Testis (tissue), 3 donors: Measurements from ENCODE around the gene CELSR2. TPM values are rescaled to one million over a fixed set of nuclear protein-coding genes. Genes with fewer than 3 reads are reported as not detected.
A peak's percentile ranks its signal among the peaks of the same experiment; 100 is the strongest.

Experiments
- DNase-seq: peaks from one replicate; pipeline ENCODE4 v3.0.0-alpha.2; 2019
- H3K27ac ChIP-seq, 2 donors: fragments of 200-600 bp; sonication (generic); one replicate each; pipeline ENCODE4 v1.5.1; 2019
- H3K27me3 ChIP-seq: fragments of 200-600 bp; sonication (generic); one replicate; pipeline ENCODE4 v1.5.1; 2019
- H3K36me3 ChIP-seq: fragments of 200-600 bp; sonication (generic); one replicate; pipeline ENCODE4 v1.5.1; 2017; ENCODE audit warnings: low read depth; ENCODE audit errors: missing control alignments
- H3K4me1 ChIP-seq: fragments of 200-600 bp; sonication (generic); one replicate; pipeline ENCODE4 v1.5.1; 2019
- H3K4me3 ChIP-seq, 2 donors: fragments of 200-600 bp; sonication (generic); one replicate each; pipeline ENCODE4 v1.5.1; 2017 to 2019
- H3K9me3 ChIP-seq: fragments of 200-600 bp; sonication (generic); one replicate; pipeline ENCODE4 v1.5.1; 2017
- POLR2A ChIP-seq: fragments of 450-650 bp; IDR thresholded peaks from one replicate; pipeline ENCODE4 v1.6.1; 2017; ENCODE audit warnings: antibody characterized with exemption, mild to moderate bottlenecking, moderate library complexity
- WGBS, 2 donors: methylation state at CpG; one replicate each; pipeline ENCODE4 v1.1.5; 2018; 5-methylcytosine and 5-hydroxymethylcytosine counted together
- intact Hi-C: fragments of 100-400 bp; cut with DNase I; formaldehyde crosslinking; loops from one replicate; pipeline ENCODE4 v1.15.1; 2023; ENCODE audit warnings: low total_unique reads
- polyA plus RNA-seq: library from polyadenylated mRNA; stranded (reverse); fragments of 350-450 nt; fragmentation: Illumina TruSeq; extraction: RNeasy Lipid Tissue Mini Kit (QIAGEN cat#74804); gene quantifications from one replicate; pipeline ENCODE4 v1.2.3, GENCODE V29; 2014; ENCODE audit warnings: low read depth, low replicate concordance; ENCODE audit not compliant: insufficient read depth
- total RNA-seq, 2 donors: library from RNA; depleted of rRNA; stranded (reverse); fragments of >200 nt; gene quantifications; one replicate each; pipeline ENCODE4 v1.2.3, GENCODE V29; 2016
- TF ChIP-seq, protein P1 (sequence below), 3 experiments: fragments of 450-650 bp in 2 of 3; fragments of 200-600 bp in 1 of 3; sonication (generic) in 1 of 3; IDR thresholded peaks; one replicate each; pipeline ENCODE4 v1.5.1; 2016 to 2019; ENCODE audit warnings: antibody characterized with exemption in 3 of 3, mild to moderate bottlenecking in 2 of 3, moderate library complexity in 1 of 3

Gene CELSR2
- total and polyA plus RNA-seq, 3 donors from 2014 or later, result 59.6 to 140 (median 107) TPM

DNA sequence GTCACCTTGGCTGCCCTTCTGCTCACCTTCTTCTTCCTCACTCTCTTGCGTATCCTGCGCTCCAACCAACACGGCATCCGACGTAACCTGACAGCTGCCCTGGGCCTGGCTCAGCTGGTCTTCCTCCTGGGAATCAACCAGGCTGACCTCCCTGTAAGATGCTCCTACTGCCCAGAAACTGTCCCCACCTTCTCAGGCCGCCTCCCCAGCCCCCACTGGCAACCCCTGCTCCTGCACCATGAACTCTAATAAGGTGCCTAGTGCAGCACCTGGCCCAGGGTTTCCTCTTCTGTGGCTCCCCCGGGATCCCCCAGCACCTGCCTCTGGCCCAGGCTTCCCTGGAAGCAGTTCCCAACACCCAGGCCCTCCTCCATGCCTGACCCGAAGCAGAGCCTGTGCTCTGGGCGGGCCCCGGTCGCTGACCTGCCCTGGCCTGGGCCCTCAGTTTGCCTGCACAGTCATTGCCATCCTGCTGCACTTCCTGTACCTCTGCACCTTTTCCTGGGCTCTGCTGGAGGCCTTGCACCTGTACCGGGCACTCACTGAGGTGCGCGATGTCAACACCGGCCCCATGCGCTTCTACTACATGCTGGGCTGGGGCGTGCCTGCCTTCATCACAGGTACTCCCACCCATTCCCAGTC lies 20.8 kb downstream of the CELSR2 start:
- H3K36me3 ChIP-seq, result no peaks in the 10 kb centered on the region

DNA sequence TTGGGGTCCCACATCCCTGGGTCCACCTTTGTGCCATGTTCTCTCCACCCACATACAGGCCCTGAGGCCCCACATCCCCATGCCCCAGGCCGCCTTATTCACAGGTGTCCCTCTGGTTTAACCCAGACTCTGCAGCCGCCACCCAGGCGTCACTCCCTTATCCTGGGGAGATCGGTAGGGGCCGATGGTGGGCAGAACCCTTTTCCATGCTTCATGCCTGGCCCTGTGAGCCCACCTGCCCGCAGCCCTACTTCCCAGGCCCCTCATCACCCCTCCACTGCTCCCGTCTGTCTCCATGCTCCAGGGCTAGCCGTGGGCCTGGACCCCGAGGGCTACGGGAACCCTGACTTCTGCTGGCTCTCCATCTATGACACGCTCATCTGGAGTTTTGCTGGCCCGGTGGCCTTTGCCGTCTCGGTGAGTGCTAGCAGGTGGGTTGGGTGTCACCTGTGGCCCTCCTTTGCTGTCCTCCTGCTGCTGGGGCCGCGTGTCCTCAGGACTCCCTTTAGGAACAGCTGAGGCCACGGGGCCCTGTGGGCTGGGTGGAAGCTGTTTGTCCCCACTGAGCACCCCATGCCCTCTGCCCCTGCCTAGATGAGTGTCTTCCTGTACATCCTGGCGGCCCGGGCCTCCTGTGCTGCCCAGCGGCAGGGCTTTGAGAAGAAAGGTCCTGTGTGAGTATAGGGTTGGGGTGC lies 21.4 kb downstream of the CELSR2 start:
- DNase-seq, result no peak
- Histone ChIP-seq H3K27me3 (no peaks in the 10 kb centered on the region), H3K36me3 (no peaks in the 10 kb centered on the region), H3K27ac (peak overlapping the region in 1 of 2 donors; percentile 87), H3K4me1 (peaks cover 36% of the 10 kb centered on the region), H3K4me3 (no peak overlapping the region), H3K9me3 (no peaks in the 10 kb centered on the region)
- 93% methylated on average over 16 to 20 of the region's 20 CpGs for WGBS, 2 donors
- TF ChIP-seq POLR2A, result no peak
- TF ChIP-seq, protein P1, sequence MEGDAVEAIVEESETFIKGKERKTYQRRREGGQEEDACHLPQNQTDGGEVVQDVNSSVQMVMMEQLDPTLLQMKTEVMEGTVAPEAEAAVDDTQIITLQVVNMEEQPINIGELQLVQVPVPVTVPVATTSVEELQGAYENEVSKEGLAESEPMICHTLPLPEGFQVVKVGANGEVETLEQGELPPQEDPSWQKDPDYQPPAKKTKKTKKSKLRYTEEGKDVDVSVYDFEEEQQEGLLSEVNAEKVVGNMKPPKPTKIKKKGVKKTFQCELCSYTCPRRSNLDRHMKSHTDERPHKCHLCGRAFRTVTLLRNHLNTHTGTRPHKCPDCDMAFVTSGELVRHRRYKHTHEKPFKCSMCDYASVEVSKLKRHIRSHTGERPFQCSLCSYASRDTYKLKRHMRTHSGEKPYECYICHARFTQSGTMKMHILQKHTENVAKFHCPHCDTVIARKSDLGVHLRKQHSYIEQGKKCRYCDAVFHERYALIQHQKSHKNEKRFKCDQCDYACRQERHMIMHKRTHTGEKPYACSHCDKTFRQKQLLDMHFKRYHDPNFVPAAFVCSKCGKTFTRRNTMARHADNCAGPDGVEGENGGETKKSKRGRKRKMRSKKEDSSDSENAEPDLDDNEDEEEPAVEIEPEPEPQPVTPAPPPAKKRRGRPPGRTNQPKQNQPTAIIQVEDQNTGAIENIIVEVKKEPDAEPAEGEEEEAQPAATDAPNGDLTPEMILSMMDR (IDR thresholded peaks at IDR 0.05), result no peak
- intact Hi-C loops, result no loop called here

More for the DNA sequence above, 20.8 kb downstream of the CELSR2 start:
- peaks cover 29% of the 10 kb centered on the region for H3K4me1 ChIP-seq
- intact Hi-C loops, result no loop called here
- no peak for DNase-seq
- TF ChIP-seq, protein P1 (IDR thresholded peaks at IDR 0.05), result no peak
- no peaks in the 10 kb centered on the region for H3K27me3 ChIP-seq
- H3K4me3 ChIP-seq, result no peak overlapping the region
- WGBS, 2 donors, result 90 to 95% methylated on average over 17 of the region's 17 CpGs
- no peak overlapping the region for H3K27ac ChIP-seq
- no peaks in the 10 kb centered on the region for H3K9me3 ChIP-seq

DNA sequence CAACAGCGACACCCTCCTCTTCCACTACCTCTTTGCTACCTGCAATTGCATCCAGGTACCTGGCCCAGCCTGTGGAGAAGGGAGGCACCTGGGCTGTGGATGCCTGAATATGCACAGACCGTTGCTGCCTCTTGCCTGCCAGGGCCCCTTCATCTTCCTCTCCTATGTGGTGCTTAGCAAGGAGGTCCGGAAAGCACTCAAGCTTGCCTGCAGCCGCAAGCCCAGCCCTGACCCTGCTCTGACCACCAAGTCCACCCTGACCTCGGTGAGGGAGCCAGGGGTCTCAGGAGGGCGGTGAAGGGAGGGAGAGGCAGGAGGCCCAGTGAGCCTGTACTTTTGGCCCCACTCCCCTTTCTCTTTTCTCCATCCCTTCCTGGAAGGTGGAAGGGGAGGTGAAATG lies 22.1 kb downstream of the CELSR2 start:
- TF ChIP-seq POLR2A, result no peak
- TF ChIP-seq, protein P1 (IDR thresholded peaks at IDR 0.05), result no peak
- H3K4me1 ChIP-seq, result peaks cover 39% of the 10 kb centered on the region
- no peaks in the 10 kb centered on the region for H3K9me3 ChIP-seq
- H3K27ac ChIP-seq, result peak overlapping the region; percentile 87 to 95
- no peak for DNase-seq
- no peaks in the 10 kb centered on the region for H3K36me3 ChIP-seq
- H3K27me3 ChIP-seq, result no peaks in the 10 kb centered on the region
- intact Hi-C loops, result no loop called here
- H3K4me3 ChIP-seq, result no peak overlapping the region
- WGBS, 2 donors, result 66 to 85% methylated on average over 6 of the region's 6 CpGs

DNA sequence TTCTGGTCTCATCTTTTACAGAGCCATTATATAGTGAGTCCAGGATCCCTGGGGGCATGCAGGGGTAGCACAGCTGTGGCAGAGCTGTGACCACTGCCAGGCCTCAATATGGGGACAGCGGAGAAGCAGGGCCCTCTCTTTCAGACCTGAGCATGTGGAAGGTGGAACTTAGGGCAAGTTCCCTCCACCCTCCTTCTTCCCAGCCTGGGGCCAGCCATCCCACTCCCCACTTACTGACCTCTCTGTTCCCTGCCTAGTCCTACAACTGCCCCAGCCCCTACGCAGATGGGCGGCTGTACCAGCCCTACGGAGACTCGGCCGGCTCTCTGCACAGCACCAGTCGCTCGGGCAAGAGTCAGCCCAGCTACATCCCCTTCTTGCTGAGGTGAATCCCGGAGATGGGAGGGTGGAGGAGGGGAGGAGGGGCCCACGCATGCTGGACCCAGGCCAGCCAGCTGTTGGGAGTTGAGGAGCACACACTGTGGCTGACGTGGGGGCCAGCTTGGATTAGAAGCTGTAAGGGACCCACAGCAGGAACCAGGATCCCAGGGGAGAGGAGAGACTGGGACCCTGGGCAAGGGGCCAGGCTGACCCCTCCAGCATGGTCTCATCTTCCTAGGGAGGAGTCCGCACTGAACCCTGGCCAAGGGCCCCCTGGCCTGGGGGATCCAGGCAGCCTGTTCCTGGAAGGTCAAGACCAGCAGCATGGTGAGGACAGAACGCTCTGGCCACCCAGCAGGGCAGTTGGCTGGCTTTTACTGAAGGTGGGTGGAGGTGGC lies 22.9 kb downstream of the CELSR2 start:
- WGBS, 2 donors, result 55 to 74% methylated on average over 8 to 13 of the region's 13 CpGs
- no peaks in the 10 kb centered on the region for H3K9me3 ChIP-seq
- TF ChIP-seq, protein P1 (IDR thresholded peaks at IDR 0.05), result no peak
- TF ChIP-seq POLR2A, result no peak
- no peaks in the 10 kb centered on the region for H3K27me3 ChIP-seq
- intact Hi-C loops, result no loop called here
- H3K36me3 ChIP-seq, result no peaks in the 10 kb centered on the region
- no peak overlapping the region for H3K4me3 ChIP-seq
- DNase-seq, result no peak
- H3K27ac ChIP-seq, result peak overlapping the region; percentile 87 to 95
- peaks cover 44% of the 10 kb centered on the region for H3K4me1 ChIP-seq
